GM19467 (cell line): ENCODE data around the gene ARPC1B.
A peak's percentile ranks its signal among the peaks of the same experiment; 100 is the strongest.
"Not testable (repeated sequence)": the region's sequence is repeated elsewhere in the genome, so short reads cannot be mapped to it uniquely, and the experiment has no call there.

ENCODE experiments used
- ATAC-seq: cut with Tn5 transposase; IDR thresholded peaks from one replicate; pipeline ENCODE4 v1.9.1; 2021; ENCODE audit warnings: mild to moderate bottlenecking, moderate library complexity; ENCODE audit not compliant: unreplicated experiment

Gene ARPC1B

GRCh38 chr7:99387239-99387635 lies 12.7 kb downstream of the ARPC1B start:
- not testable (repeated sequence) for ATAC-seq

GRCh38 chr7:99387912-99388311 lies 13.4 kb downstream of the ARPC1B start:
- no peak for ATAC-seq

DNA sequence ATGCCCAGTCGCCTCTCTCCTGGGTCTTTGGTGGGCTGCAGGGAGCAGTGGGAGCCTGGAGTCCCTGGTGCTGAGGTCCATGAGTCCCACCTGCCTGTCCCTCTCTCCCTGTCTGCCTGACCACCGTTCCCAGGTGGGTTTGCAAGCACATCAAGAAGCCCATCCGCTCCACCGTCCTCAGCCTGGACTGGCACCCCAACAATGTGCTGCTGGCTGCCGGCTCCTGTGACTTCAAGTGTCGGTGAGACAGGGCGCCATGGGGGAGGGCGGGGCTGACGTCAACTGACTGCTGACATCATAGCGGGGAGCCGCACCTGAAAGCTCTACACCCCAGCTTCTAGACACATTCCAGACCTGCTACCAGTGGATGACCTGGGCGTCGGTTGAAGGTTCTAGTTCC lies 15.2 kb downstream of the ARPC1B start:
- ATAC-seq: no peak

- no peak for ATAC-seq
Observed at GRCh38 chr7:99390941-99391602, 16.5 kb downstream of the ARPC1B start.

DNA sequence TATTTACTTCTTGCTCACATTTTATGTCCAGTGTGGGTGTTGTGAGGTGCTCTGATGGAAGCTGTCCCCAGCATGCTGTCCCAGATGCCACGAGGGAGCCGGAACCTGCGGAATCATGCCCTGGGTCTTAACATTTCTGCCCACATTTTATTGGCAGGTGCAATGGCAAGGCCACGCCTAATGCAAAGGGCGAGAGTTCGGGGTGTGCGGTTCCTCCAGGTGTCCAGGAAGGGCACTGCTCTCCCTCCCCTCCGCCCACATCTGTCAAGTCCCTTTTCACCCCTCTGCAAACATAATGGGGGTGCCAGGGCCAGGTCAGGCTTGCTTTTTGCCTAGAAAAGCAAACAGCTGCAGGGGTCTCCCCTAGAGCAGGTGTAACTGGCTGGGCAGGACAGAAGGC lies 17.5 kb downstream of the ARPC1B start:
- ATAC-seq: no peak

GRCh38 chr7:99392659-99393354 lies 18.3 kb downstream of the ARPC1B start:
- ATAC-seq: peak; percentile 49

DNA sequence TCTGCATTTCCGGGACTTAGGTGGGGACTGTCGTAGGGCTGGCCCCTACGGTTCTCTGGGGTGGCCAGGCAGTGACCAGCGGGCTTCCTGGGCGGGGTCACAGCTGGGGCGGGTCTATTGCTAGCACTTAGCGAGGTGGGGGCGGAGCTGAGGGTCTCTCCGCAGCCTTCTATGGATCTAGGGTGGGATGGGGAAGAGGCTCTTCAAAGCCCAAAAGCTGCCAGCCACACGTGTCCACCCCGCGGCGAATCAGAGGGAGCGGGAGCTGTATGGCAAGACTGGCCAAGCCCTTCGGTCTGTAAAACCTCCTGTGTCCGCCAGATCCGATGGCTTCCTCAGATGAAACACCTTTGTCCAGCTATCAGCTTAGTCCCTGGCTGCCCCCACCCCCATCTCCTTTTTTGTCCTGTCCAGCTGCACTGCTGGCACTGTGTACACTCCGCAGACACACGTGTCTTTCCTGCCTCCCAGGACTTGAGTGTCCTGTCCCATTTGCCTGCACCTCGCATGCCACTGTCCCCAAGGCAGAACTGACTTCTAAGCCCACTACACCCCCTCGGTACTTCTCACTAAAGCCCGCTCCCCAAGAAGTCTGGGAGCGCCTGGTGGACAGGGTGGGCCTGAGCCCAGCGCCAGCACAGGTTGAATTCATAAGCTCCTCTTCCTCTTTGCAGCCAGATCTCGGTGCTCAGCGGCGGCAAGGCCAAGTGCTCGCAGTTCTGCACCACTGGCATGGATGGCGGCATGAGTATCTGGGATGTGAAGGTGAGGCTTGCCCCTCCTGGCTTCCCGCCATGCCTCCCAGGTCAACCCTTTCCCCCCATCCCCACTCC lies 19.0 kb downstream of the ARPC1B start:
- no peak for ATAC-seq

GRCh38 chr7:99394188-99394502 lies 19.6 kb downstream of the ARPC1B start:
- no peak for ATAC-seq

GRCh38 chr7:99395616-99396327 lies 21.2 kb downstream of the ARPC1B start:
- no peak for ATAC-seq

DNA sequence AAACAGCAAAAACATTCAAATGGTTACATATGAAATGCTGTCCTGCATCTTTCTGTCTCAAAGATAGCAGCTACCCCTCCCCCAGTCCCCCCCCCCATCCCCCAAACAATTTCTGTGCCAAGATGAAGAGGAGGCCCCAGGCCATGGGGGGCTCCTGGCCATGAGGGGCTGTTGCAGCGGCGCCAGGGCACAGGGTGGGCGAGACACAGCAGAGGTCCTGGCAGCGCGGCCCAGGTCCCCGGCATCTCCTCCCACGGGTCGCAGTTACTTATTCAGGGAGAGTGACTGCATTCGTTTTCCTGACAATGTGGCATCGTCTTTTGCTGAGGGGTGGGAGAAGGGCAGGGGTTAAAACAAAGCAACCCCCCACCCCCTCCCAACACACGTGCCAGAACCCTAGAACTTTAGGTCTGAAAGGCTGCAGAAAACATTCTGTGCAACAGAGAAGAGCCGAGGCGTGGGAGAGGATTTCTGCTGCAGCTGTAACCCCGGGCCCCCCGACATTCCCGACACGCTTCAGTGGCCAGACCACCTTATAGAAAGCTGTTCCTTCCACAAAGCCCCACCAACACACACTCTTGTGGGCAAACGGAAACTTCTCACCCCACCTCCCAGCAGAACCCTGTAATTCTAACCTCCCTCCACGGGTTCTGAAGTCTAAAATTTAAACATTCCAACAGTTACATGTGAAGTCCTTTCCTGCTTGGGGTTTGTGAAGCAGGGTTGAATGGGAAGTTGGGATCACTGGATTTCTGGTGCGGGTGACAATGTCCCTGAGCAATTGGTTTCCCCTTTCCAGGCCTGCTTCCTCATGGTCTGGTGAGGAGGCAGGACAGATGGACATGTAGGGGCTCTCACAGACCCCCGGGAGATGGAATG lies 22.1 kb downstream of the ARPC1B start:
- no peak for ATAC-seq

DNA sequence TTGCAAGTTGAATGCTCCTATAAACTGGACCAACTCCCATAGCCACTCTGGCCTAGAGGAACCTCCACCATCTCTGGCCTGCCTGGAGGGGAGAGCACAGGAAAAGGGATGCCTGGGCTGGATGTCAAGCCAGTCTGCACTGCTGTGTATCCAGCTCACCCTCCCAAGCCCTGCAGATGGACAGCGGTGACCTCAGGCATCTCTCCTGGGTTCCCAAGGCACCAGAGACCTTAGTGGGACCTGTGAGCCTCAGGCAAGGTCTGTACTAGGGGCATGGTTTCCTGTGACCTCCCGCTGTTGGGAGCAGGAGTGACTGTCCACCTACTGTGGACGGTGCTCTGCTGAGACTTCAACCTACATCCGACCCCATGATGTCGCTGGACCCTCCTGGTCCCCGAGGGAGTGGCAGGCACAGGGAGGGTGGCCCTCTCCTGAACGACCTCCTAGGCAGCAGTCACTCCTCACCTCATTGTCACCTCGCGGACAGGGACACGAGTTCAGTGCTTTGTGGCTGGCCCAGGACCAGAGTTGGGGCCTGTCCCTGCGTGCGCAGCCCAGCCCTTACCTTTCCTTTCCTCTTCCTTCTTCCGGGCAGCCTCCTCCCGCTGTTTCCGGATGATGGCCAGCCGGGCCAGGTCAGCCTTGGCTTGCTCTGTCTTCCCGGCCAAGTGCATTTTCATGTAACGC lies 22.9 kb downstream of the ARPC1B start:
- no peak for ATAC-seq

GRCh38 chr7:99398891-99399445 lies 24.4 kb downstream of the ARPC1B start:
- no peak for ATAC-seq

- no peak for ATAC-seq
Observed at GRCh38 chr7:99399597-99399996, 25.1 kb downstream of the ARPC1B start.

DNA sequence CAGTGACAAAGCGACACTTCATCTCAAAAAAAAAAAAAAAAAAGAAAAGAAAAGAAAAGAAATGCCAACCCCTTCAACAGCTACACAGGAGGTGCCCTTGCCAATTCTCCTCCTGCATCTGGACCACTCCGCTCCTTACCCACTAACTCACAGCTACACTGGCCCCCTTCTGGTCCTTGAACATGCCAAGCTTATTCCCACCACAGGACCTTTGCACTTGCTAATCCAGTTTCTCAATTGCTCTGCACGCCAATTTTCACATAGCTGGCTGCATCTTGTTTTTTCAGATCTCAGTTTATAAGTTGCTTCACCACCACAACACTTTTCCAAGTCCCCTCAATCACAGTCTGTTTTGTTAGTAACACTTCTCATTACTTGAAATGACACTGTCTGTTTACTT lies 28.3 kb downstream of the ARPC1B start:
- no peak for ATAC-seq

DNA sequence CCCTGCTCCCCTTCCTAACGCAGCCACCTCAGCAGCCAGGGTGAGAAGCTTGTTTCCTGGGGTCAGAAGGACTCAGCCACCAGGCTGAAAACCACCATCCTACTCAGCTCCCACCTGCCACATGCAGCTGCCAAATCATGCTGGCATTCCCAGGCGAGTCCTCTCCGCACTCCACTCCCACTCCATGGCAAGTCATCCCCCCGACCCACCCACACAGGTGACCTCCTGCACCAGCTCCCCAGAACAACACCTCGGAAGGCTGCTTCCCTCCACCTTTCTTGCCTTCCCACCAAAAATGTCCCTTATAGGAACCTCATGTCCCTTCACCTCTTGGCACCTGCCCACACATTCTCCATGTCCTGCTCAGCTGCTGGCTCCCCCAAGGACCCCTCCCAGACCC lies 29.2 kb downstream of the ARPC1B start:
- ATAC-seq: no peak

DNA sequence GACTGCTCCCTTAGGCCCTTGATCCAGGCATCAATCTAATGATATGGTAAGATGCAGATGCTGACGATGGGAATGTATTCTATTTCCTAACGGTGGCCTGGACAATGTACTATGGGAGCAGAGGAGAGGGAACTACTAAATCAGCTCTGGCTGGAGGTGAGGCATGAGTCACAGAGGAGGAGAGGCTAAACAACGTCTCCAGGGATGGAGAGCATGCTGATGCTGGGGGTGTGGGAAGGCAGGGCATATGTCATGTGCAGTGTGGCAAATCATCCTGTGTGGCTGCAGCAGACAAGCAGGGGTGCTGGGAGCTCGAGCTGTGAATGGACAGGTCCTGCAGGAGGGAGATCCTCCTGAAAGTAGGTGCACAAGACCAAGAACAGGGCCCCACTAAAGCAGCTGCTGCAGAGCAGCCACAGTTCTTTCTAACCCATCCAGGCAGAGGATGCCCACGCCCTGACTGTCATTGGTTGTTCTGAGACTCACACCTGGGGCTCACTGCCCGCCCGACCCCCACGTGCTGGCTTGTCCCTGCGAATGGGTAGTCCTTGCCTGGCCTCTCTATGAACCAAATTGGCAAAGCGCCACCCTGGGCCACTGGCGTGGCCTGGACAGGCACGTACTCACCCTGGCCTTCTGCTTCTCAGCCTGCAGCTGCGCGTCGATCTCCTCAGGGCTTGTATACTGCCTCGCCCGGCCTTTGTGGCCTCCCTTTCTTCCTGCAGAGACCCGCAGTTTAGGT lies 29.9 kb downstream of the ARPC1B start:
- ATAC-seq: no peak

DNA sequence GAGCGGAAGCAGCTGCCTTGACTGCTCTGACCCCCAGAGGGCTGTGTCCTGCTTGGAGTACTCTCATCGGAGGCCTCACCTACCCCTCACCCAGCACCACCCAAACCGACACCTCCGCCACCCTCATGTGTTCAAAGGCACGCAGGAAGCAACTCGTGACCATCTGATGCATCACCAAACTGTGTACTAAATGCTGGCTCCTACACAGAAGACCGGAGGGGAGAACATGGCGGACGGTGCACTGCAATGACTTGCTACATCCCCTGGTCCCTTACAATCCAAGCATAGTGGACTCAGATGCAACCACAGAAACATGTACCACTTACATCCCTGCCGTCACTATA lies 30.4 kb downstream of the ARPC1B start:
- ATAC-seq: no peak

GRCh38 chr7:99406557-99406956 lies 32.0 kb downstream of the ARPC1B start:
- ATAC-seq: no peak

DNA sequence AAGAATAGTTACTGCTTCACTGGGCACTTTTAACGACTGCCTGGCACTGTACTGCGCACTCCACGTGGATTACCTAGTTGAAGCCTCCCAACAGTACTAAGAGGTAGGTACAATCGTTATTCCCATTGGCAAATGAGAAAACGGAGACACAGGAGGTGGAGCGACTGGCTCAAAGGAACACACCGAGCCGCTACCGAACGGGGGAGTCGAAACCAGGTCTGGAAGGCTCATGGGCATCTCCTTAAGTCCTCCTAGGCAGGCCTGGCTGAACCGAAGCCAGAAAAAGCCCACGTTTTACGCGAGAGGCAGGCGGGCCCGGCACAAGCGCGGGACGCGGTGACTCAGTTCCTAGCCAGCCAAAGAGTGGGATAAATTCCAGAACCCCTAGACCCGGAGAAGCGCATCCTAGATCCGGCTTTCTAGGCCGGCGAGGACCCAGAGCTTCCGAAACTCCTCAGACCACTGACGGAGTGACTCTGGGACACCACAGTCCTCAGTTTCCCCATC lies 33.4 kb downstream of the ARPC1B start:
- ATAC-seq: no peak
